ENCODE data around the gene ERCC6.

- TF ChIP-seq CTCF (conservative IDR thresholded peaks at IDR 0.05; ENCODE audit: low read length) (peak; percentile 74), EZH2phosphoT487 (IDR thresholded peaks at IDR 0.05; ENCODE audit: borderline replicate concordance) (no peak)
Observed at GRCh38 chr10:49512121-49512809, 26.7 kb downstream of the ERCC6 start.
